PC-9 (cell line): ENCODE results near the gene COASY. TPM values are rescaled to one million over a fixed set of nuclear protein-coding genes. Genes with fewer than 3 reads are reported as not detected.

Experiments
- Bru-seq: library from RNA; stranded (reverse); fragments of 400-500 nt; gene quantifications from one replicate; lab custom pipeline; 2021; lab: Mats Ljungman, UMichigan
- BruChase-seq, 2 experiments: library from RNA; stranded (reverse); fragments of 400-500 nt; gene quantifications; one replicate each; lab custom pipeline; 2021; lab: Mats Ljungman, UMichigan
- BruUV-seq: library from RNA; stranded (reverse); fragments of 400-500 nt; replicated peaks from 2 replicates; lab custom pipeline; 2021; lab: Mats Ljungman, UMichigan
- CTCF ChIA-PET: fragments of 300-600 bp; sonication (Branson Sonifier 250); formaldehyde crosslinking; loops from one replicate; lab custom pipeline; 2022; ENCODE audit warnings: antibody characterized with exemption; lab: Charles Lee
- POLR2A ChIA-PET: fragments of 300-600 bp; sonication (Branson Sonifier 250); formaldehyde crosslinking; loops from one replicate; lab custom pipeline; 2022; ENCODE audit warnings: antibody characterized with exemption; ENCODE audit not compliant: unreplicated experiment; lab: Charles Lee
- DNase-seq, 2 experiments: peaks; one replicate each; pipeline versions ENCODE4 v3.0.0 to v3.0.0-alpha.2; 2015 to 2022; ENCODE audit warnings: mixed read lengths in 1 of 2
- H2AFZ ChIP-seq: fragments of 200-600 bp; sonication (generic); 2 replicates; pipeline ENCODE4 v1.8.1; 2017; ENCODE audit warnings: antibody characterized with exemption
- H3F3A ChIP-seq: fragments of 200-600 bp; sonication (generic); 2 replicates; pipeline ENCODE4 v1.8.1; 2017; ENCODE audit warnings: antibody characterized with exemption, mild to moderate bottlenecking, low read depth; ENCODE audit not compliant: insufficient read depth
- H3K27ac ChIP-seq: fragments of 200-600 bp; sonication (generic); 2 replicates; pipeline ENCODE4 v1.6.1; 2016; ENCODE audit warnings: mixed run types
- H3K27me3 ChIP-seq: fragments of 200-600 bp; sonication (generic); 2 replicates; pipeline ENCODE4 v1.6.1; 2016; ENCODE audit warnings: low read depth, mixed run types; ENCODE audit not compliant: insufficient read depth
- H3K36me3 ChIP-seq: fragments of 200-600 bp; sonication (generic); 2 replicates; pipeline ENCODE4 v1.6.1; 2016; ENCODE audit warnings: low read depth, mixed run types
- H3K4me1 ChIP-seq: fragments of 200-600 bp; sonication (generic); replicated peaks from 2 replicates; pipeline ENCODE4 v1.6.1; 2016; ENCODE audit warnings: mixed run types; ENCODE audit not compliant: insufficient read depth
- H3K4me2 ChIP-seq: fragments of 200-600 bp; sonication (generic); 2 replicates; pipeline ENCODE4 v1.6.1; 2017; ENCODE audit warnings: mixed run types
- H3K4me3 ChIP-seq: fragments of 200-600 bp; sonication (generic); 2 replicates; pipeline ENCODE4 v1.6.1; 2016; ENCODE audit warnings: mixed run types
- H3K79me2 ChIP-seq: fragments of 200-600 bp; sonication (generic); 2 replicates; pipeline ENCODE4 v1.6.1; 2017; ENCODE audit warnings: low read depth, mixed run types
- H3K9me2 ChIP-seq: fragments of 200-600 bp; sonication (generic); 2 replicates; pipeline ENCODE4 v1.8.1; 2017; ENCODE audit warnings: mild to moderate bottlenecking; ENCODE audit not compliant: insufficient read depth
- H3K9me3 ChIP-seq: fragments of 200-600 bp; sonication (generic); 2 replicates; pipeline ENCODE4 v1.8.1; 2016; ENCODE audit warnings: low read depth; ENCODE audit not compliant: insufficient read depth
- H4K20me1 ChIP-seq: fragments of 200-600 bp; sonication (generic); 2 replicates; pipeline ENCODE4 v1.8.1; 2017; ENCODE audit not compliant: insufficient read depth
- CTCF ChIP-seq: fragments of 200-600 bp; sonication (generic); conservative IDR thresholded peaks from 2 replicates; pipeline ENCODE4 v1.6.1; 2017; ENCODE audit warnings: mixed run types, antibody characterized with exemption, mild to moderate bottlenecking, moderate library complexity
- EZH2 ChIP-seq: fragments of 200-600 bp; sonication (generic); IDR thresholded peaks from 2 replicates; pipeline ENCODE4 v1.8.0; 2017; ENCODE audit warnings: antibody characterized with exemption, low read depth
- intact Hi-C: fragments of 100-400 bp; cut with micrococcal nuclease; formaldehyde crosslinking; loops from one replicate; pipeline ENCODE4 v1.10.0; 2022; ENCODE audit not compliant: unreplicated experiment
- long read RNA-seq: library from polyadenylated mRNA; stranded (forward); transcript quantifications from one replicate; pipeline ENCODE4 v2.0.0, GENCODE V29; 2022
- total RNA-seq: library from RNA; stranded (reverse); gene quantifications from 2 replicates; pipeline ENCODE4 v1.2.3, GENCODE V29; 2021

COASY gene
- total RNA-seq: 133 and 152 TPM in 2 replicates
- Bru-seq, nascent RNA: percentile 78 among the genes with signal in this experiment
- BruChase-seq, experiment 1, labeled RNA remaining after a 2-hour chase: percentile 94 among the genes with signal in this experiment
- percentile 98 among the genes with signal in this experiment for BruChase-seq, experiment 2, labeled RNA remaining after a 6-hour chase
- long read RNA-seq, transcript COASY-201 (9 exons, 2,458 nt): major isoform, 124 of 246 reads
- long read RNA-seq, transcript COASY-202 (10 exons, 2,071 nt): minor isoform, 71 of 246 reads
- long read RNA-seq, partial matches to known transcripts: 14 of 246 reads
- long read RNA-seq, other reads (novel, unspliced or antisense): 31 of 246 reads

- H4K20me1 ChIP-seq: no peaks in the 10 kb centered on the region
- peak; percentile 88 to 90 for DNase-seq
- no peaks in the 10 kb centered on the region for H3K9me2 ChIP-seq
- no peaks in the 10 kb centered on the region for H3K27me3 ChIP-seq
- BruUV-seq: no TSS peak
- peaks cover 28% of the 10 kb centered on the region for H3K4me1 ChIP-seq
- H3K27ac ChIP-seq: peak within 1 kb of the TSS; percentile 81
- peak within 1 kb of the TSS; percentile 99 for H3K4me2 ChIP-seq
- POLR2A ChIA-PET: no interaction called here
- peak within 1 kb of the TSS; percentile 81 for H3K4me3 ChIP-seq
- CTCF ChIA-PET: no interaction called here
- TF ChIP-seq CTCF: no peak
- TF ChIP-seq EZH2: no peak
- H3K9me3 ChIP-seq: no peaks in the 10 kb centered on the region
- peaks cover 64% of the 10 kb centered on the region for H3F3A ChIP-seq
- intact Hi-C loops: loop anchor here (2.0 kb wide), 1 partner anchor 25 kb away; the partner anchor contains the start of gene NAGLU
- peak within 1 kb of the TSS; percentile 90 for H2AFZ ChIP-seq
- peaks cover 15% of the 10 kb centered on the region for H3K36me3 ChIP-seq
- peaks cover 39% of the 10 kb centered on the region for H3K79me2 ChIP-seq
Measured at GRCh38 chr17:42561897-42562387, at the start of gene COASY. Gene COASY, plus strand, starts transcription at chr17:42562148. Its CDS starts 475 bp downstream, at chr17:42562623.

- no peak overlapping the region for H3K4me3 ChIP-seq
- ChIA-PET POLR2A (interaction anchor here (0.5 kb wide), 1 partner anchor 794 kb away, joined by 4 read pairs; no protein-coding TSS in a partner anchor), CTCF (no interaction called here)
- DNase-seq: no peak
- no peak for TF ChIP-seq EZH2
- TF ChIP-seq CTCF: no peak
- H2AFZ ChIP-seq: no peak overlapping the region
- H3K9me2 ChIP-seq: no peaks in the 10 kb centered on the region
- H3K4me2 ChIP-seq: no peak overlapping the region
- H3K4me1 ChIP-seq: peaks cover 9% of the 10 kb centered on the region
- H3F3A ChIP-seq: peaks cover 12% of the 10 kb centered on the region; the same call in 1 of the 2 replicates
- H3K27ac ChIP-seq: no peak overlapping the region
- intact Hi-C loops: no loop called here
- no peaks in the 10 kb centered on the region for H3K27me3 ChIP-seq
- H4K20me1 ChIP-seq: no peaks in the 10 kb centered on the region
- H3K36me3 ChIP-seq: 0 out of 2 replicates have a peak, but pooled peaks cover 8% of the 10 kb centered on the region
- no peaks in the 10 kb centered on the region for H3K79me2 ChIP-seq
- H3K9me3 ChIP-seq: no peaks in the 10 kb centered on the region
- BruUV-seq: no TSS peak
Measured at GRCh38 chr17:42512246-42512645, 49.7 kb upstream of the COASY start.

- TF ChIP-seq CTCF (no peak), EZH2 (no peak)
- no peaks in the 10 kb centered on the region for H3K27me3 ChIP-seq
- CTCF ChIA-PET: interaction anchor here (0.5 kb wide), 1 partner anchor 144 kb away, joined by 4 read pairs; no protein-coding TSS in a partner anchor
- H4K20me1 ChIP-seq: no peaks in the 10 kb centered on the region
- H2AFZ ChIP-seq: no peak overlapping the region
- intact Hi-C loops: no loop called here
- POLR2A ChIA-PET: interaction anchor here (0.5 to 0.7 kb wide), 2 partner anchors 124 to 795 kb away, joined by 3 to 4 read pairs; no protein-coding TSS in a partner anchor
- H3K79me2 ChIP-seq: no peaks in the 10 kb centered on the region
- H3K9me3 ChIP-seq: no peaks in the 10 kb centered on the region
- 0 out of 2 replicates have a peak, but pooled peaks cover 8% of the 10 kb centered on the region for H3K36me3 ChIP-seq
- H3K4me2 ChIP-seq: no peak overlapping the region
- H3K27ac ChIP-seq: no peak overlapping the region
- H3K9me2 ChIP-seq: no peaks in the 10 kb centered on the region
- DNase-seq: no peak
- peaks cover 17% of the 10 kb centered on the region for H3F3A ChIP-seq
- BruUV-seq: no TSS peak
- H3K4me1 ChIP-seq: peaks cover 15% of the 10 kb centered on the region
- no peak overlapping the region for H3K4me3 ChIP-seq
Measured at GRCh38 chr17:42512733-42513251, 49.2 kb upstream of the COASY start.
